Measurements from ENCODE around the gene CALML4. TPM values are rescaled to one million over a fixed set of nuclear protein-coding genes. Genes with fewer than 3 reads are reported as not detected.

Gene CALML4
- polyA plus RNA-seq, 1 experiment, result 1.6 TPM

GRCh38 chr15:68158046-68158628, 47.0 kb downstream of the CALML4 start:
- Histone ChIP-seq H3K9me3 (ENCODE audit: control insufficient read depth, insufficient read depth, low read length) (no peaks in the 10 kb centered on the region), H3K27ac (ENCODE audit: low read depth, low read length) (no peak overlapping the region), H3K4me3 (ENCODE audit: low read depth, low read length) (no peak overlapping the region), H3K27me3 (ENCODE audit: control insufficient read depth, insufficient read depth, low read length) (no peaks in the 10 kb centered on the region)
- POLR2A ChIA-PET, result interaction anchor here (0.7 kb wide), 1 partner anchor 204 kb away, joined by 3 read pairs; no protein-coding TSS in a partner anchor
- no peak for DNase-seq (ENCODE audit: low read depth, low spot score)
- CTCF ChIA-PET, result interaction anchor here (2.2 kb wide), 1 partner anchor 295 kb away, joined by 7 read pairs; no protein-coding TSS in a partner anchor
- no peak for TF ChIP-seq CTCF (IDR thresholded peaks at IDR 0.05; ENCODE audit: low read depth, low read length)

- ChIA-PET CTCF (interaction anchor here (0.6 to 2.2 kb wide), 3 partner anchors 54 to 294 kb away, joined by 3 to 7 read pairs (median 4); no protein-coding TSS in a partner anchor), POLR2A (no interaction called here)
- Histone ChIP-seq H3K4me3 (ENCODE audit: low read depth, low read length) (no peak overlapping the region), H3K9me3 (ENCODE audit: control insufficient read depth, insufficient read depth, low read length) (no peaks in the 10 kb centered on the region), H3K27ac (ENCODE audit: low read depth, low read length) (no peak overlapping the region), H3K27me3 (ENCODE audit: control insufficient read depth, insufficient read depth, low read length) (no peaks in the 10 kb centered on the region)
- DNase-seq (ENCODE audit: low read depth, low spot score), result no peak
- TF ChIP-seq CTCF (IDR thresholded peaks at IDR 0.05; ENCODE audit: low read depth, low read length), result no peak
Measured at GRCh38 chr15:68157074-68157473, 48.1 kb downstream of the CALML4 start.

GRCh38 chr15:68154923-68155559, 50.1 kb downstream of the CALML4 start:
- CTCF ChIA-PET, result interaction anchor here (0.6 to 5.8 kb wide), 28 partner anchors 8 to 1169 kb away, joined by 3 to 105 read pairs (median 4); no protein-coding TSS in a partner anchor
- TF ChIP-seq CTCF (IDR thresholded peaks at IDR 0.05; ENCODE audit: low read depth, low read length), result peak; percentile 85
- POLR2A ChIA-PET, result interaction anchor here (0.5 to 1.2 kb wide), 3 partner anchors 101 to 256 kb away, joined by 3 to 5 read pairs (median 3); partner anchors contain the start of gene PIAS1

GRCh38 chr15:68152342-68152741, 52.8 kb downstream of the CALML4 start:
- no peak for TF ChIP-seq CTCF (IDR thresholded peaks at IDR 0.05; ENCODE audit: low read depth, low read length)
- H3K27me3 ChIP-seq (ENCODE audit: control insufficient read depth, insufficient read depth, low read length), result no peaks in the 10 kb centered on the region
- H3K27ac ChIP-seq (ENCODE audit: low read depth, low read length), result no peak overlapping the region
- no peak for DNase-seq (ENCODE audit: low read depth, low spot score)
- CTCF ChIA-PET, result interaction anchor here (0.5 to 5.8 kb wide), 9 partner anchors 20 to 300 kb away, joined by 3 to 105 read pairs (median 3); no protein-coding TSS in a partner anchor
- H3K9me3 ChIP-seq (ENCODE audit: control insufficient read depth, insufficient read depth, low read length), result no peaks in the 10 kb centered on the region
- no peak overlapping the region for H3K4me3 ChIP-seq (ENCODE audit: low read depth, low read length)
- POLR2A ChIA-PET, result interaction anchor here (0.6 to 0.7 kb wide), 2 partner anchors 25 to 122 kb away, joined by 4 to 7 read pairs; no protein-coding TSS in a partner anchor

More at GRCh38 chr15:68154923-68155559, 50.1 kb downstream of the CALML4 start:
- no peaks in the 10 kb centered on the region for H3K27me3 ChIP-seq (ENCODE audit: control insufficient read depth, insufficient read depth, low read length)
- peak; percentile 34 for DNase-seq (ENCODE audit: low read depth, low spot score)
- no peak overlapping the region for H3K4me3 ChIP-seq (ENCODE audit: low read depth, low read length)
- no peak overlapping the region for H3K27ac ChIP-seq (ENCODE audit: low read depth, low read length)
- H3K9me3 ChIP-seq (ENCODE audit: control insufficient read depth, insufficient read depth, low read length), result no peaks in the 10 kb centered on the region

- no peak for DNase-seq (ENCODE audit: low read depth, low spot score)
- no peak overlapping the region for H3K27ac ChIP-seq (ENCODE audit: low read depth, low read length)
- ChIA-PET POLR2A (interaction anchor here (0.6 kb wide), 1 partner anchor 924 kb away, joined by 3 read pairs; no protein-coding TSS in a partner anchor), CTCF (interaction anchor here (0.6 to 5.8 kb wide), 2 partner anchors 94 to 287 kb away, joined by 3 to 105 read pairs; no protein-coding TSS in a partner anchor)
- no peaks in the 10 kb centered on the region for H3K9me3 ChIP-seq (ENCODE audit: control insufficient read depth, insufficient read depth, low read length)
- no peaks in the 10 kb centered on the region for H3K27me3 ChIP-seq (ENCODE audit: control insufficient read depth, insufficient read depth, low read length)
- no peak overlapping the region for H3K4me3 ChIP-seq (ENCODE audit: low read depth, low read length)
- no peak for TF ChIP-seq CTCF (IDR thresholded peaks at IDR 0.05; ENCODE audit: low read depth, low read length)
Measured at GRCh38 chr15:68151277-68151676, 53.9 kb downstream of the CALML4 start.
